ENCODE measurements around the gene COL28A1. TPM values are rescaled to one million over a fixed set of nuclear protein-coding genes. Genes with fewer than 3 reads are reported as not detected.

COL28A1 gene
- total and polyA plus RNA-seq, 2 of the 13 experiments (the other 11 are each of a cell fraction or from before 2014, with no cell fraction given) = 0.07 to 0.15 TPM

DNA sequence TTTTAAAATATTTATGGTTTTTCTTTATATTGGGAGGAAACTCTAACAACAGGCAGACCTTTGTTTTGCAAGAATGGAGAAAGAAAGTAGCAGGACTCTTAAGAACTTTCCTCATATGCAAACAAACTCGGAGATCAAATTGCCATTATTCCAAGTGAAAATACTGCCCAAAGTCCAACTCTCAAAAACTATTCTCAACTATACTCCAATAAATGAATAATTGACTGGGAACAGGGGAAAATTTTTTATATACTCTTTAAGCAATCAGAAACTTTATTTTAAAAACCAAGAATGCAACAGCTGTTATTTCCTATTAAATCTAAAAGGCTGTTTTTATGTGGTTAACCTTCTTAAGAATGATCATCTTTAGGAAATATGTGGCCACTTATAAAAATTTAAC is 101.9 kb downstream of the COL28A1 start:
- H3K4me3 ChIP-seq (replicated peaks in 1 of 3; ENCODE audit: insufficient read depth in 1 of 3, low read depth in 2 of 3, low read length in 3 of 3) = no peak overlapping the region
- no peak overlapping the region for H3K4me2 ChIP-seq (ENCODE audit: low read depth, low read length)
- DNase-seq (ENCODE audit: low spot score) = no peak
- no peak overlapping the region for H3K27ac ChIP-seq (ENCODE audit: extremely low read length, insufficient read depth, low read length)
- H3K79me2 ChIP-seq (ENCODE audit: insufficient read depth, low read length) = no peaks in the 10 kb centered on the region
- H4K20me1 ChIP-seq (ENCODE audit: insufficient read depth, low read length) = no peaks in the 10 kb centered on the region
- 20% methylated on average over 1 of the region's 1 CpG for WGBS (ENCODE audit: low lambda C conversion rate)
- BruUV-seq (replicated peaks) = no TSS peak
- no peaks in the 10 kb centered on the region for H3K4me1 ChIP-seq (ENCODE audit: insufficient read depth, low read length)
- intact Hi-C loops (cut with micrococcal nuclease; ENCODE audit: unreplicated experiment) = no loop called here
- no peak overlapping the region for H2AFZ ChIP-seq (ENCODE audit: low read length)
- ChIA-PET CTCF (ENCODE audit: low intra/inter-chr PET ratio, low total read pairs) (no interaction called here), POLR2A (no interaction called here)
- H3K9me3 ChIP-seq (ENCODE audit: low read length) = no peaks in the 10 kb centered on the region
- 0 out of 5 replicates have a peak, but pooled peaks cover 0 to 3% of the 10 kb centered on the region in 2 experiments for H3K27me3 ChIP-seq (ENCODE audit: control insufficient read depth in 1 of 2, insufficient read depth in 2 of 2, low read length in 2 of 2)
- no peaks in the 10 kb centered on the region for H3K36me3 ChIP-seq (replicated peaks in 1 of 2; ENCODE audit: control insufficient read depth in 1 of 2, insufficient read depth in 2 of 2, low read length in 2 of 2)
- ATAC-seq = no peak
- no peak for FAIRE-seq
- H3K9ac ChIP-seq (ENCODE audit: insufficient read depth, low read depth, low read length) = no peak overlapping the region
- in situ Hi-C loops (cut with HindIII; ENCODE audit: extremely low pct_ligation_motif_present, low pct_unique_long_range_greater_than_20kb) = no loop called here
- TF ChIP-seq SRY (CRISPR knock-in tag; IDR thresholded peaks at IDR 0.05) (no peak), NFKBIZ (CRISPR knock-in tag; IDR thresholded peaks at IDR 0.05) (no peak), ZNF839 (CRISPR knock-in tag; IDR thresholded peaks at IDR 0.05; ENCODE audit: borderline replicate concordance) (no peak), KDM5B (CRISPR knock-in tag; IDR thresholded peaks at IDR 0.05; ENCODE audit: borderline replicate concordance) (no peak), HMG20B (CRISPR knock-in tag; conservative IDR thresholded peaks at IDR 0.05) (no peak), ZNF296 (CRISPR knock-in tag; conservative IDR thresholded peaks at IDR 0.05) (no peak), SOX6 (IDR thresholded peaks at IDR 0.05) (no peak), SOX6 (CRISPR knock-in tag; IDR thresholded peaks at IDR 0.05) (no peak), MYNN (CRISPR knock-in tag; IDR thresholded peaks at IDR 0.05; ENCODE audit: low read depth) (no peak), ZNF749 (CRISPR knock-in tag; IDR thresholded peaks at IDR 0.05; ENCODE audit: borderline replicate concordance) (no peak)
- TF ChIP-seq, protein P1, sequence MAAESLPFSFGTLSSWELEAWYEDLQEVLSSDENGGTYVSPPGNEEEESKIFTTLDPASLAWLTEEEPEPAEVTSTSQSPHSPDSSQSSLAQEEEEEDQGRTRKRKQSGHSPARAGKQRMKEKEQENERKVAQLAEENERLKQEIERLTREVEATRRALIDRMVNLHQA (CRISPR knock-in tag; IDR thresholded peaks at IDR 0.05) = no peak
- TF ChIP-seq, protein P2, sequence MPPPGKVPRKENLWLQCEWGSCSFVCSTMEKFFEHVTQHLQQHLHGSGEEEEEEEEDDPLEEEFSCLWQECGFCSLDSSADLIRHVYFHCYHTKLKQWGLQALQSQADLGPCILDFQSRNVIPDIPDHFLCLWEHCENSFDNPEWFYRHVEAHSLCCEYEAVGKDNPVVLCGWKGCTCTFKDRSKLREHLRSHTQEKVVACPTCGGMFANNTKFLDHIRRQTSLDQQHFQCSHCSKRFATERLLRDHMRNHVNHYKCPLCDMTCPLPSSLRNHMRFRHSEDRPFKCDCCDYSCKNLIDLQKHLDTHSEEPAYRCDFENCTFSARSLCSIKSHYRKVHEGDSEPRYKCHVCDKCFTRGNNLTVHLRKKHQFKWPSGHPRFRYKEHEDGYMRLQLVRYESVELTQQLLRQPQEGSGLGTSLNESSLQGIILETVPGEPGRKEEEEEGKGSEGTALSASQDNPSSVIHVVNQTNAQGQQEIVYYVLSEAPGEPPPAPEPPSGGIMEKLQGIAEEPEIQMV (CRISPR knock-in tag; IDR thresholded peaks at IDR 0.05; ENCODE audit: low read depth) = no peak
- TF ChIP-seq, protein P3, sequence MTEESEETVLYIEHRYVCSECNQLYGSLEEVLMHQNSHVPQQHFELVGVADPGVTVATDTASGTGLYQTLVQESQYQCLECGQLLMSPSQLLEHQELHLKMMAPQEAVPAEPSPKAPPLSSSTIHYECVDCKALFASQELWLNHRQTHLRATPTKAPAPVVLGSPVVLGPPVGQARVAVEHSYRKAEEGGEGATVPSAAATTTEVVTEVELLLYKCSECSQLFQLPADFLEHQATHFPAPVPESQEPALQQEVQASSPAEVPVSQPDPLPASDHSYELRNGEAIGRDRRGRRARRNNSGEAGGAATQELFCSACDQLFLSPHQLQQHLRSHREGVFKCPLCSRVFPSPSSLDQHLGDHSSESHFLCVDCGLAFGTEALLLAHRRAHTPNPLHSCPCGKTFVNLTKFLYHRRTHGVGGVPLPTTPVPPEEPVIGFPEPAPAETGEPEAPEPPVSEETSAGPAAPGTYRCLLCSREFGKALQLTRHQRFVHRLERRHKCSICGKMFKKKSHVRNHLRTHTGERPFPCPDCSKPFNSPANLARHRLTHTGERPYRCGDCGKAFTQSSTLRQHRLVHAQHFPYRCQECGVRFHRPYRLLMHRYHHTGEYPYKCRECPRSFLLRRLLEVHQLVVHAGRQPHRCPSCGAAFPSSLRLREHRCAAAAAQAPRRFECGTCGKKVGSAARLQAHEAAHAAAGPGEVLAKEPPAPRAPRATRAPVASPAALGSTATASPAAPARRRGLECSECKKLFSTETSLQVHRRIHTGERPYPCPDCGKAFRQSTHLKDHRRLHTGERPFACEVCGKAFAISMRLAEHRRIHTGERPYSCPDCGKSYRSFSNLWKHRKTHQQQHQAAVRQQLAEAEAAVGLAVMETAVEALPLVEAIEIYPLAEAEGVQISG (CRISPR knock-in tag; IDR thresholded peaks at IDR 0.05) = no peak

All from HepG2 (cell line).